WTC11 (cell line): ENCODE results near the gene NUP210. TPM values are rescaled to one million over a fixed set of nuclear protein-coding genes. Genes with fewer than 3 reads are reported as not detected.

Source experiments
- ATAC-seq: fragments of 200-7000 bp; cut with Tn5 transposase; 2 replicates; pipeline ENCODE4 v1.10.0; 2021; ENCODE audit warnings: mild to moderate bottlenecking, moderate library complexity
- CTCF ChIA-PET: fragments of 300-600 bp; sonication (Branson Sonifier 250); formaldehyde crosslinking; loops from one replicate; lab custom pipeline; 2021; ENCODE audit warnings: antibody characterized with exemption; lab: Charles Lee
- POLR2A ChIA-PET: fragments of 350-600 bp; sonication (Branson Sonifier 250); formaldehyde crosslinking; loops from one replicate; lab custom pipeline; 2021; ENCODE audit warnings: antibody characterized with exemption; lab: Charles Lee
- DNase-seq: peaks from one replicate; pipeline ENCODE4 v3.0.0; 2021; ENCODE audit warnings: low spot score
- H3K27ac Mint-ChIP-seq: 2 replicates; pipeline ENCODE4 v1.8.0; 2021; ENCODE audit warnings: mixed read lengths
- H3K27me3 Mint-ChIP-seq: 2 replicates; pipeline ENCODE4 v1.8.0; 2021; ENCODE audit warnings: low read depth, mild to moderate bottlenecking, moderate library complexity, mixed read lengths
- H3K36me3 Mint-ChIP-seq: 2 replicates; pipeline ENCODE4 v1.8.0; 2021; ENCODE audit warnings: mixed read lengths
- H3K4me1 Mint-ChIP-seq: 2 replicates; pipeline ENCODE4 v1.8.0; 2022; ENCODE audit warnings: mixed read lengths
- H3K4me3 Mint-ChIP-seq: 2 replicates; pipeline ENCODE4 v1.8.0; 2021; ENCODE audit warnings: mild to moderate bottlenecking, moderate library complexity, mixed read lengths
- H3K9me3 Mint-ChIP-seq: 2 replicates; pipeline ENCODE4 v1.8.0; 2021; ENCODE audit warnings: mixed read lengths
- AFF4 ChIP-seq: sonication (generic); formaldehyde crosslinking; IDR thresholded peaks from 2 replicates; pipeline ENCODE4 v1.8.1; 2023; ENCODE audit warnings: mild to moderate bottlenecking, missing genetic modification reagents, borderline replicate concordance
- CREB1 ChIP-seq: sonication (generic); formaldehyde crosslinking; IDR thresholded peaks from 2 replicates; pipeline ENCODE4 v1.8.0; 2023; ENCODE audit warnings: mild to moderate bottlenecking, missing genetic modification reagents
- E2F4 ChIP-seq: sonication (generic); formaldehyde crosslinking; IDR thresholded peaks from 2 replicates; pipeline ENCODE4 v1.8.1; 2022; ENCODE audit warnings: low read depth, mild to moderate bottlenecking, moderate library complexity, missing genetic modification reagents, borderline replicate concordance
- ELF4 ChIP-seq: sonication (generic); formaldehyde crosslinking; IDR thresholded peaks from 2 replicates; pipeline ENCODE4 v1.8.1; 2022; ENCODE audit warnings: low read depth, mild to moderate bottlenecking, moderate library complexity, missing genetic modification reagents
- EMX1 ChIP-seq: fragments of 250-450 bp; sonication (Bioruptor Pico); IDR thresholded peaks from 2 replicates; pipeline ENCODE4 v1.8.0; 2021; ENCODE audit warnings: mild to moderate bottlenecking
- ETV6 ChIP-seq: sonication (generic); formaldehyde crosslinking; IDR thresholded peaks from 2 replicates; pipeline ENCODE4 v1.8.1; 2022; ENCODE audit warnings: mild to moderate bottlenecking, missing genetic modification reagents
- JAZF1 ChIP-seq: fragments of 250-450 bp; sonication (Bioruptor Pico); IDR thresholded peaks from 2 replicates; pipeline ENCODE4 v1.9.0; 2021; ENCODE audit warnings: moderate library complexity, mild to moderate bottlenecking, inconsistent platforms
- MXD4 ChIP-seq: fragments of 250-450 bp; sonication (Bioruptor Pico); IDR thresholded peaks from 2 replicates; pipeline ENCODE4 v1.8.0; 2021; ENCODE audit warnings: mild to moderate bottlenecking, moderate library complexity, borderline replicate concordance
- NFATC4 ChIP-seq: fragments of 250-450 bp; sonication (Bioruptor Pico); IDR thresholded peaks from 2 replicates; pipeline ENCODE4 v1.9.0; 2021; ENCODE audit warnings: mild to moderate bottlenecking
- OVOL2 ChIP-seq: fragments of 250-450 bp; sonication (Bioruptor Pico); IDR thresholded peaks from 2 replicates; pipeline ENCODE4 v1.9.0; 2021; ENCODE audit warnings: mild to moderate bottlenecking, borderline replicate concordance
- PREB ChIP-seq: sonication (generic); formaldehyde crosslinking; IDR thresholded peaks from 2 replicates; pipeline ENCODE4 v1.8.1; 2022; ENCODE audit warnings: mild to moderate bottlenecking, missing genetic modification reagents, moderate library complexity, borderline replicate concordance
- SMAD4 ChIP-seq: sonication (generic); formaldehyde crosslinking; IDR thresholded peaks from 2 replicates; pipeline ENCODE4 v1.8.0; 2022; ENCODE audit warnings: mild to moderate bottlenecking, missing genetic modification reagents
- SOX15 ChIP-seq: fragments of 250-450 bp; sonication (Bioruptor Pico); IDR thresholded peaks from 2 replicates; pipeline ENCODE4 v1.9.0; 2021; ENCODE audit warnings: mild to moderate bottlenecking
- ZBTB21 ChIP-seq: sonication (generic); formaldehyde crosslinking; IDR thresholded peaks from 2 replicates; pipeline ENCODE4 v1.8.1; 2023; ENCODE audit warnings: mild to moderate bottlenecking, missing genetic modification reagents, borderline replicate concordance
- ZMAT4 ChIP-seq: fragments of 250-450 bp; sonication (Bioruptor Pico); IDR thresholded peaks from 2 replicates; pipeline ENCODE4 v1.9.0; 2021; ENCODE audit warnings: mild to moderate bottlenecking
- ZNF121 ChIP-seq: sonication (generic); formaldehyde crosslinking; IDR thresholded peaks from 2 replicates; pipeline ENCODE4 v1.8.0; 2023; ENCODE audit warnings: missing genetic modification reagents
- ZNF138 ChIP-seq: sonication (generic); formaldehyde crosslinking; conservative IDR thresholded peaks from 2 replicates; pipeline ENCODE4 v1.8.1; 2022; ENCODE audit warnings: mild to moderate bottlenecking, moderate library complexity, missing genetic modification reagents
- ZNF232 ChIP-seq: sonication (generic); formaldehyde crosslinking; IDR thresholded peaks from 2 replicates; pipeline ENCODE4 v1.8.0; 2022; ENCODE audit warnings: mild to moderate bottlenecking, missing genetic modification reagents
- ZNF281 ChIP-seq: sonication (generic); formaldehyde crosslinking; IDR thresholded peaks from 2 replicates; pipeline ENCODE4 v1.8.0; 2023; ENCODE audit warnings: mild to moderate bottlenecking, missing genetic modification reagents
- ZNF425 ChIP-seq: fragments of 250-450 bp; sonication (Bioruptor Pico); conservative IDR thresholded peaks from 2 replicates; pipeline ENCODE4 v1.9.0; 2021; ENCODE audit warnings: mild to moderate bottlenecking
- ZNF512 ChIP-seq: sonication (generic); formaldehyde crosslinking; IDR thresholded peaks from 2 replicates; pipeline ENCODE4 v1.8.1; 2022; ENCODE audit warnings: missing genetic modification reagents, borderline replicate concordance
- total RNA-seq: library from RNA; stranded (reverse); gene quantifications from 3 replicates; pipeline ENCODE4 v1.2.3, GENCODE V29; 2021

NUP210 gene
- total RNA-seq, 1 experiment from 2014 or later: 59.2 TPM

GRCh38 chr3:13408890-13409289, 11.2 kb downstream of the NUP210 start:
- TF ChIP-seq OVOL2 (CRISPR knock-in tag) (no peak), SOX15 (CRISPR knock-in tag) (no peak), ZNF425 (CRISPR knock-in tag) (no peak), NFATC4 (no peak)
- H3K27me3 Mint-ChIP-seq: no peaks in the 10 kb centered on the region
- DNase-seq (no peak), ATAC-seq (no peak)
- ChIA-PET CTCF (interaction anchor here (0.7 to 1.0 kb wide), 4 partner anchors 10 to 524 kb away, joined by 3 to 4 read pairs (median 3); no protein-coding TSS in a partner anchor), POLR2A (interaction anchor here (0.7 kb wide), 2 partner anchors 1811 to 1856 kb away, joined by 3 to 5 read pairs; no protein-coding TSS in a partner anchor)
- H3K4me3 Mint-ChIP-seq: no peak overlapping the region
- H3K9me3 Mint-ChIP-seq: peaks cover 4% of the 10 kb centered on the region
- H3K27ac Mint-ChIP-seq: no peak overlapping the region
- peaks cover 8% of the 10 kb centered on the region for H3K4me1 Mint-ChIP-seq
- peaks cover 7% of the 10 kb centered on the region for H3K36me3 Mint-ChIP-seq

GRCh38 chr3:13407926-13408325, 12.2 kb downstream of the NUP210 start:
- Mint-ChIP-seq H3K36me3 (peaks cover 7% of the 10 kb centered on the region), H3K27ac (no peak overlapping the region)
- CTCF ChIA-PET: interaction anchor here (1.0 kb wide), 1 partner anchor 10 kb away, joined by 3 read pairs; no protein-coding TSS in a partner anchor
- TF ChIP-seq JAZF1: no peak
- TF ChIP-seq ZBTB21: no peak
- TF ChIP-seq MXD4 (CRISPR knock-in tag): no peak
- no peak for TF ChIP-seq AFF4 (CRISPR knock-in tag)
- no peak for TF ChIP-seq ZNF121 (CRISPR knock-in tag)
- no peak for TF ChIP-seq ZNF512 (CRISPR knock-in tag)
- no peak for TF ChIP-seq PREB (CRISPR knock-in tag)
- no peak for TF ChIP-seq CREB1 (CRISPR knock-in tag)
- TF ChIP-seq SMAD4 (CRISPR knock-in tag): no peak
- TF ChIP-seq NFATC4: no peak
- no peak for TF ChIP-seq EMX1 (CRISPR knock-in tag)
- TF ChIP-seq ZNF138 (CRISPR knock-in tag): no peak
- no peak for TF ChIP-seq E2F4 (CRISPR knock-in tag)
- TF ChIP-seq ZNF232: no peak
- TF ChIP-seq ZMAT4: no peak
- no peak for TF ChIP-seq SOX15 (CRISPR knock-in tag)
- TF ChIP-seq ELF4: no peak
- TF ChIP-seq ZNF281: no peak
- TF ChIP-seq ETV6 (CRISPR knock-in tag): no peak

More at GRCh38 chr3:13407926-13408325, 12.2 kb downstream of the NUP210 start:
- POLR2A ChIA-PET: no interaction called here
- Mint-ChIP-seq H3K9me3 (peaks cover 4% of the 10 kb centered on the region), H3K27me3 (no peaks in the 10 kb centered on the region), H3K4me1 (peaks cover 9% of the 10 kb centered on the region), H3K4me3 (no peak overlapping the region)
- DNase-seq: no peak
- ATAC-seq: no peak
